Measurements from ENCODE around the gene ADD1.

The ADD1 gene

DNA sequence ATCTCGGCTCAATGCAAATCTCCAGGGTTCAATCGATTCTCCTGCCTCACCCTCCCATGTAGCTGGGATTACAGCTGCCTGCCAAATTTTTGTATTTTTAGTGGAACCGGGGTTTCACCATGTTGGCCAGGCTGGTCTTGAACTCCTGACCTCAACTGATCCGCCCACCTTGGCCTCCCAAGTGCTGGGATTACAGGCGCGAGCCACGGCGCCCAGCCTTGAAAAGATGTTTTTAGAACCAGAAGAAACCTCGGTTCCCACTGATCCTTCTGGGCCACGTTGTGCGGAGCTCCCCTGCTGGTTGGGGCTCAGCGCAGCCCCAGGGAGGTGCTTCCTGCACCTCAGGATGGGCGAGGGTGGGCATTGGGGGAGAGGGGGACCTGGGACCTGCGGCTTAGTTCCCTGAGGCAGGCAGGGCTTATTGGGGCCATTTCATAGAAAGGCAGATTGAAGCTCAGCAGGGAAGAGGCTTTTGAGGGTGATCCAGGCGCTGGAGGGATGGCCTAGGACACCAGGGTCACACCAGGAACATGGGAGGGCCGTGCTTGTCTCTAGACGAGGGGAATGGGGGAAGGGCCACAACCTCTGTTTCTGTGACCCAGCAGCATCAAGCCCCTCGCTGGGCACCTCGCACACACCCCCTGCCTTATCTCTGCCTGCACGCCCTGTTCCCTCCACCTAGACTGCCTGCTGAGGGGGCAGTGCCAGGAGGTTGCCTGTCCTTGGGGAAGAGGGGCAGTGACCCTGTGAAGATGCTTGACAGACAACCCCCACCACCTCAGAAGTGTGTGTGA is 6.3 kb upstream of the ADD1 start:
- DNase-seq, result no peak

DNA sequence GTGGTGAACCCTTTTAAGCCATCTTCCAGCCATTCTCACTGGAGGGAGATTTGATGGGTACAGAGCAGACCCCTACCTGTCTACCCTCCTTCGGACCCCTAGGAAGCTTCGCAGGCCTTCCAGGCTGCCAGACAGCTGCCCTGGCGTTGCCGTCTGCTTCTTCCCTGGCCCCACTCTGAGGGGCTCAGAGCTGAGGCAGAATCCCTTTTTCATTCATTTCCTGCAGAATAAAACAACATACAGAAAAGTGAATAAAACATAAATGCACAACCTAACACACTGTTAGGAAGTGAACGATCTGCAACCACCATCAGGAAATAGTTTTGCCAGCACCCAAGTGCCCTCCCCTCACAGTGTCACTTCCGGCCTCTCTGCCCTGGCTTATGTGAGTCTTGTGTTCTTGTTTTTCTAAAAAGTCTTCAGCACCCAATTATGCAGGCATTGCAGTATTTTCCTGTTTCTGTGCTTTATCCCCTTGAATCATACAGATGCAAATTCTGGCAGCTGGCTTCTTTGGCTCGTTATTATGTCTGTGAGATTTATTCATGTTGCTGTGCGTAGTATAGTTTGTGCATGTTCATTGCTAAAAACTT is 5.6 kb upstream of the ADD1 start:
- no peak for DNase-seq

DNA sequence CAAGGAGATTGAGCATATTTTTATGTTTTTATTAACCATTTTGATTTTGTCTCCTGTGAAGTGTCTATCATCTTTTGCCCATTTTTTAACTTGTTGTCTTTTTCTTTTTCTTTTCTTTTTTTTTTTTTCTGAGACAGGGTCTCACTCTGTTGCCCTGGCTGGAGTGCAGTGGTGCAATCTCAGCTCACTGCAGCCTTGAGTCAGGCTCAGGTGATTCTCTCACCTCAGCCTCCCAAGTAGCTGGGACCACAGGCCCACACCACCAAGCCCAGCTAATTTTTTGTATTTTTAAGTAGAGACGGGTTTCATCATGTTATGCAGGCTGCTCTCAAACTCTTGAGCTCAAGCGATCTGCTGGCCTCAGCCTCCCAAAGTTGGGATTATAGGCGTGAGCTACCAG is 4.6 kb upstream of the ADD1 start:
- no peak for DNase-seq

DNA sequence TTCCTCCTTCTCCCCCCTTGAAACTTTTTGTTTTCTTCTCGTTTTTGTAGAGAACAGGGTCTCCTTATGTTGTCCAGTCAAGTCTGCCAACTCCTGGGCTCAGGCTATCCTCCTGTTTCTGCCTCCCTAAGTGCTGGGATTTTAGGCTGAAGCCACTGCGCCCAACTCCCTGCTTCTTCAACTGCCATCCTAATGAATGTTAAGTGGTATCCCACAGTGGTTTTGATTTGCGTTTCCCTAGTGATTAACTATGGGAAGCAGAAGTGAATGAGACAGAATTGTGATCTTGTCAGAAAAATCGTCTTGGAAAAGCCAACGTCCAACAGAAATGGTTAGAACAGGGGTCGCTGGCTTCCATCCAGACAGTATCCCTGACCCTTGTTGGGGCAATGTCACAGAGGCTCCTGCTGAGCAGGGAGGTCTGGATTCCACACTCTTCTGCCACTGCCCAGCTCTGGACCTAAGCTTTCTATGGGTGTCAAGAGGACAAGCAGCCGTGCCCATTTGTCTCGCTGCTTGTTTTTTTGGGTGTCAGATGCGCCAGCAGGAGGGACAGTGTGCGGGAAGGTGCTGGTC is 869 bp upstream of the ADD1 start:
- DNase-seq, result peak in 1 of 3 experiments; percentile 63

DNA sequence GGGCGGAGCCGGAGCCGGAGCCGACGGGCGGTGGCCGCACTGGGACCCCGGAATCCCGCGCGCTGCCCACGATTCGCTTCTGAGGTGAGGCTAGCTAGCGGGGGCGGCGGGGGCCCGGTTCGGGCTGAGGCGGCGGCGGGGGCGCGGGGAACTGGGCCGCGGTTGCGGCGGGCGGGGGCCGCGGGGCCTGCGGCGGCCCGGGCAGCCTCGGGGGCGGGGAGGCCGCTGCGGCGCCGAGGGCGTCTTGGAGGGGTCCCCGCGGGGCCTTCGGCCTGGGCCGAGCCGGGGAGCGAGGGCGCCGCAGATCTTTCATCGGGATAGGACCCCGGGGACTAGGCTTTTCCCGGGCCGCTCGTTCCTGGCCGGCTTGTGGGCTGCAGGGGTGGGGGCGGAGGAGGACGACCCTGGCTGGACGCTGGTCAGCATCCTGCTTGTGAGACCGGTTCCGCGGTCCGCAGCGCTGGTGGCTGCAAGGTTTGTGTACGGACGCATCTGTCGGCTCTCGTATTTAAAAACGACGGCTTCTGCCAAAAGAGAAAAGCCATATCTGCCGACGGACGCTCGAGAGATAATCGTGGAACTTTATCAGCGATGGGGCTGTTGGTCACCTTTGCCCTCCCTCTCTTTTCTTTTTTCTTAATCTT is 419 bp downstream of the ADD1 start:
- DNase-seq, result peak; percentile 10 to 65 (median 60)

DNA sequence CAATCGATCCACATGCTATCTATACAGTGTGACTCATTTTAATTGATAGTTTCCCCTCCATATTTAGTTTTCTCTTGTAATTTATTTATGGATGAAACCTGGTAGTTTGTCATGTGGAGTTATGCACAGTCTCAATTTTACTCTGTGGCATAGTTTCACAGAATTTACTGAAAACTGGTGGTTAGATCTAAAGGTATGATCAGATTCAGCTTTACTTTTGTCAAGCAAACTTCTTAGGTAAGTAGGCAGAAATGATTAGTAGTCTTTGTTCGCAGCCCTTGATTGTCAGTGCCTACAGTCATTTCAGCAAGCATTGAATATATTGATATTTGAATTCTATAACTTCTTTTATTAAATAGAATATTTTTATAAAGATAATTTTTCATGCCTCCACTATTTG is 2.5 kb downstream of the ADD1 start:
- DNase-seq, result no peak

DNA sequence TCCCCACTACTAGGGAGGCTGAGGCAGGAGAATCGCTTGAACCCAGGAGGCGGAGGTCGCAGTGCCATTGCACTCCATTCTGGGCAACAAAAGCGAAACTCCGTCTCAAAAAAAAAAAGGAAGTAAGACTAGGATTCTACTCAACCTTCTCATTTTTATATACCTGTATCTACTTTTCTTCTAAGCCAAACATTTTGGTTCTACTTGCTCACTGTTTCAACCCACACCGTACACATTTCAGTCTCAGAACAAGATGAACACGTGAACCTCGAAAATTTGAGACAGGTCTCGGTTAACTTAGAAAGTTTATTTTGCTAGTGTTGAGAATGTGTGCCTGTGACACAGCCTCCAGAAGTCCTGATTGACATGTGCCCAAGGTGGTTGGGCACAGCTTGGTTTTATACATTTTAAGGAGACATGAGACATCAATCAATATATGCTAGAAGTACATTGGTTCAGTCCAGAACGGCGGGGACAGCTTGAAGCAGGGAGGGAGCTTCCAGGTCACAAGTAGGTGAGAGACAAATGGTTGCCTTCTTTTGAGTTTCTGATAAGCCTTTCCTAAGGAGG is 3.7 kb downstream of the ADD1 start:
- DNase-seq, result no peak

DNA sequence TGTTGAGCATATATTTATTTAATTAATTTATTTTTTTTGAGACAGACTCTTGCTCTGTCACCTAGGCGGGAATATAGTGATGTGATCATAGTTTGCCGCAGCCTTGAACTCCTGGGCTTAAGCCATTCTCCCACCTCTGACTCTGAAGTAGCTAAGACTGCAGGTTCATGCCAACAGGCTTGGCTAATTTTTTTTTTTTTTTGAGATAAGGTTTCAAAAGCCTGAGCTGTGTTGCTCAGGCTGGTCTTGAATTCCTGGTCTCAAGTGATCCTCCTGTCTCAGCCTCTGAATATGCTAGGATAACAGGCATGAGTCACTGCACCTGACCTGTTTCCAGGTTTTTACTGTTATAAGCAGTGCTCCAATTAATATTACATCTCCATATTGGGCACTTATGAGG is 4.8 kb downstream of the ADD1 start:
- DNase-seq, result no peak

DNA sequence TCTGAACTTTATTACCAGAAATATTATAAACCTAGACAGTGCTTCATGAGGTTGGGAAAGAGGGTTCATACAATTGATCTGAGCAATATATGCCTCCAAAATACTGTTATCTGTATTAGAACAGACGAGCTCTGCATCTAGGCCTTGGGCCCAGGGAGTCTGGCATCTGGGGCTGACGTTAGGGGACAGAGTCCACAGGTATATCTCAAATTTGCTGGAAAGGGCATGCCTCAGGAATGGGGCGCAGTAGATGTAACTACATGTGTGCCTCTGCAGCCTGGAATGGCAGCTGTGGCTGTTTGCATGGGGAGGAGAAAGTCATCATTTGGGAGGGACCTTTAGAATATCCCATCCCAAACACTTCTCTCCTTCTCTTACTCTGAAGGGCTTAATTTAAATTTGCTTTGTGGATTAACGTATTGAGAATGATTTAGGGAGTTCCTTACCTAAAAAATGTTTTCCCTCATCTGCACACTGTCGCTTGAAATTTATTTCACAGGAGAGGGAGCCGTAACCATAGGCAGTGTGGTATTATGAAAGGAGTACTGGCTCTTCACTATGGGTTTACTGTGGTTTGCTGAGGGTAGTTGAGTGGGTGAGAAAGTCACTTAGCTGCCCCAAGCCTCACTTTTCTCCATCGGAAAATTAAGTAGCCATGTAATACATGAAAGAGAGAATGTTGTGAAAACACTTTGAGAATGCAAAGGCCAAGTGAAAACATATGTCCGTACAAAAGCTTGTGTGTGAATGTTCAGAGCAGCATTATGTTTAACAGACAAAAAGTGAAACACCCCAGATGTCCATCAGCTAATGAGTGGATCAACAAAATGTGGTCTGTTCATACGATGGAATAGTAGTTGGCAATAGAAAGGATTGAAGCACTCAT is 5.9 kb downstream of the ADD1 start:
- DNase-seq, result no peak

DNA sequence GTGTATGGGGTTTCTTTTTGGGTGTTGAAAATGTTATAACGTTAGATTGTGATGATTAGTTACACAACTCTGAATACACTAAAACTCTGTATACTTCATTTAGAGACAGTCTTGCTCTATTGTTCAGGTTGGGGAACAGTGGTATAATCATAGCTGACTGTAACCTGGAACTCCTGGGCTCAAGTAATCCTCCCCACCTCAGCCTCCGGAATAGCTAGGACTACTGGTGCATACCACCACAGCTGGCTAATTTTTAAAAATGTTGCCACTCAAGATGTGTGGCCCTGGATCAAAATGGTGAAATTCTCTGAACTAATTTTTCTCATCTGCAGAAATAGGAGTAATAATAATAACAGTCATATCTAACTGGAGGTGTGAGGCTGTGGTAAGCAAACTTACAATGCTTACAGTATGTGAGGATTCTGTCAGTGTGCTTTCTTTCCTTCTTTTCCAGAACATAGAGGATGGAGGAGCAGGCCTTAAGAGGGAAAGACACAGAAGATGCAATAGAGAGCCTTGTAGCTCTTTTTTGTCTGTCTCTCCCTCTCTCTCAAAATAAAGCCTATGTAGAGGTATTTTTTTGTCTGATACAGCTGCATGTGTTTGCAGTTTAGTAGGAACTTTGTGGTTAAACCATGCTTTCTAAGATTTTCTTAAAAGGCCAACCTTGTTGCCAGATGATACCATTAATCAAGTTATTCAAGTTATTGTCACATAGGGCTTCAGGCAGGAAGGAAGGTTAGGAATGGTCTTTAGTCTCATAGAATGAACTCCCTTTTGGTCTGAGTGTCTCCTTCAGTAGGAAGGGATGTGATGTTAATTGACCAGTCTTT is 7.5 kb downstream of the ADD1 start:
- DNase-seq, result no peak

DNA sequence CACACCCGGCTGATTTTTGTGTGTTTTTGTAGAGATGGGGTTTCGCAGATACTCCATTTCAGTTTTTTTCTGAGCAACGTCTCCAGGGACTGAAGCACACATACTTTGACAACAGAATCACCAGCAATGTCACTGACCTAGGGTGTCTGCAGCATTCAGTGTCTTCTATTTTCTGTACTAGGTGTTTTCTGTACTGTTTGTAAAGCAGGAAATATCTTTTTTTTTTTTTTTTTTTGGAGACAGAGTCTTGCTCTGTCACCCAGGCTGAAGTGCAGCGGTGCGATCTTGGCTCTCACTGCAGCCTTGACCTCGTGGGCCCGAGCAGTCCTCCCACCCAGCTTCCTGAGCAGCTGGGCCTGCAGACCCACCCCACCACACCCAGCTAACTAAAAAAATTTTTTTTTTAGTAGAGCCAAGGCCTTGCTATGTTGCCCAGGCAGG is 8.9 kb downstream of the ADD1 start:
- DNase-seq, result no peak

DNA sequence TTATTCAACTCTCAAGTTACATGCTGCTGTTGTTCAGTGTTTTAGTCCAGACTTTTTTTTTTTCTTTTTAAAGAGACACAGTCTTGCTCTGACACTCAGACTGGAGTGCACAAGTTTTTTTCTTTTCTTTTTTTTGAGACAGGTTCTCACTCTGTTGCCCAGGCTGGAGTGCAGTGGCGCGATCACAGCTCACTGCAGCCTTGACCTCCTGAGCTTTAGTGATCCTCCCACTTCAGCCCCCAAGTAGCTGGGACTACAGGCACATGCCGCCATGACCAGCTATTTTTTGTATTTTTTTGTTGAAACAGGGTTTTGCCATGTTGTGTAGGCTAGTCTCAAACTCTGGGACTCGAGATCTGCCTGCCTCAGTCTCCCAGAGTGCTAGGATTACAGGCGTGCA is 11.9 kb downstream of the ADD1 start:
- no peak for DNase-seq

DNA sequence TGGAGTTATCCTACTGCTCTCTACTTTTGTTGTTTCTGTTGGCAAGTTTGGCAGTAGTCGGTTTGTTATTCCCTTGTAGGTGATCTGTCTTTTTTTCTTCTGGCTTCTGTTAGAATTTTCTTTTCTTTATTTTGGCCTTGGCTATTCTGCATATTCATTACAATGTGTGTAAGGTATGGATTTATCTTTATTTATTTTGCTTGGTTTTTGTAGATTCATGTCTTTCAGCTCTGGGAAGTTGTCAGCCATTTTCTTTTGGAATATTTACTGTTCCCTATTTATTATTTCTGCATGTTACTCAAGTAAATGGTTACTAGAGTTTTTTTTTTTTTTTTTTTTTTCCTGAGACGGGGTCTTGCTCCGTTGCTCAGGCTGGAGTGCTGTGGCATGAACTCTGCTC is 12.6 kb downstream of the ADD1 start:
- no peak for DNase-seq

DNA sequence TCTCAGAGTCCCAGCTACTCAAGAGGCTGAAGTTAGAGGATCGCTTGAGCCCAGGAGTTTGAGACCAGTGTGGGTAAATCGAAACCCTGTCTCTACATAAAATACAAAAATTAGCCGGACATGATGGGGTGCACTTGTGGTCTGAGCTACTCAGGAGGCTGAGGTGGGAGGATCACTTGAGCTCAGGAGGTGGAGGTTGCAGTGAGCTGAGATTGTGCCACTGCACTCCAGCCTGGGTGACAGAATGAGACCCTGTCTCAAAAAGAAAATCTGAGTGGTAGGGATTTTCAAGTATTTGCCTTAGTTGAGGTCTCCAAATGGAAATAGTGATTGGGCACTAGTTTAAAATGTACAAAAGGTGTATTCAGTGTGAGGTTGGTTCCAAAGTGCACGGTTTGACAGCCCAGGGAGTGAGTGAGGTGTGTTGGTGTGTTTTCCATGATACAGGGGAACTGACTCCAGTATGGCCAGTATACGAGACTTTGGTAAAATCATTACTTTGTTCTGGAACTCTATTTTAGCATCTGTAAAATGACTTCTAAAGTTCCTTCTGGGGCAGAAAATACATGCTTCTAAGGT is 13.8 kb downstream of the ADD1 start:
- no peak for DNase-seq

DNA sequence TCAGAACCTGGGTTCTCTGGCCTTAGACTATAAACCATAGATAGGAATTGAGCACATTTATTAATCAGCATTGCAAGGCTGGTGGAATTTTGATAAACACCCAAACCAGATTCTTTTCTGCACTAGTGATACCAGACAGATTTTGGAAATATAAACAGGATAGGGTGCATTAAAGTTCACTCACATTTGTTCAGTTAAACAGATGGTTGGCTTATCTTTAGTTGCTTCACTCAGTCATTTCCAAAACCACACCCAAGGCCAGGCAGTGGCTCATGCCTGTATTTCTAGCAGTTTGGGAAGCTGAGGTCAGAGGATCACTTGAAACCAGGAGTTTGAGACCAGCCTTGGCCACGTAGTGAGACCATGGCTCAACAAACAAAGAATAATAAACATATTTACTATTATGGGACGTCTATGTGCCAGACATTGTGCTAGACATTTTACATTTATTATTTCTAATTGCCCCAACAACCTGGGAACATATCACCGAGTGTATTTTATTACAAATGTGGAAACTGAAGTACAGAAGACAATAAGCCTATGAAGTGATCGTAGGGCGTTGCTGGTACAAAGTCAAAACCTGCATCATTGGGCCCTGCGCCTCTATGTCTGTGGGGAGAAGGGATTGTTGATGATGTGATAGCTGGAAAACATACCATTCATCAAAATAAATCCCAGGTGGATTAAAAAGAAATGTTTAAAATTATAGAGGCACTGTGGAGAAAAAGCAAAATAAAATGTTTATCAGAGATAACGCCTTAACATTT is 15.0 kb downstream of the ADD1 start:
- DNase-seq, result no peak

DNA sequence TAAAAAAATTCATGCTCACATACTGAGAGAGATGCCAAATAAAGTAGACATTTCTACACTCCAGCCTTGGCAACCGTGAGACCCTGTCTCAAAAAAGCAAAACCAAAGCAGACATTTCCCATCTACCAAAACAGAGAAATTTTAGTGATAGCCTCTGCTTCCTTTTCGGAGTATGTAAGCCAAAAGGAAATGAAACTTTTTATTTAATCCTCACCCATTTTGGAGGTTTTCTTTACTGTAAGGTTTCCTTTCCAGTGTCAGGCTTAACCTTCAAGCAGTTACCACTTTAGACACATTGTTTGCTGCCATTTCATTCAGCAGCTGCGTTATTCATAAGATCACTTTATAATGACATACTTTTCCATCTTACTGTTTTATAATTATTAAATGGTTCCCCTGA is 15.9 kb downstream of the ADD1 start:
- DNase-seq, result no peak

DNA sequence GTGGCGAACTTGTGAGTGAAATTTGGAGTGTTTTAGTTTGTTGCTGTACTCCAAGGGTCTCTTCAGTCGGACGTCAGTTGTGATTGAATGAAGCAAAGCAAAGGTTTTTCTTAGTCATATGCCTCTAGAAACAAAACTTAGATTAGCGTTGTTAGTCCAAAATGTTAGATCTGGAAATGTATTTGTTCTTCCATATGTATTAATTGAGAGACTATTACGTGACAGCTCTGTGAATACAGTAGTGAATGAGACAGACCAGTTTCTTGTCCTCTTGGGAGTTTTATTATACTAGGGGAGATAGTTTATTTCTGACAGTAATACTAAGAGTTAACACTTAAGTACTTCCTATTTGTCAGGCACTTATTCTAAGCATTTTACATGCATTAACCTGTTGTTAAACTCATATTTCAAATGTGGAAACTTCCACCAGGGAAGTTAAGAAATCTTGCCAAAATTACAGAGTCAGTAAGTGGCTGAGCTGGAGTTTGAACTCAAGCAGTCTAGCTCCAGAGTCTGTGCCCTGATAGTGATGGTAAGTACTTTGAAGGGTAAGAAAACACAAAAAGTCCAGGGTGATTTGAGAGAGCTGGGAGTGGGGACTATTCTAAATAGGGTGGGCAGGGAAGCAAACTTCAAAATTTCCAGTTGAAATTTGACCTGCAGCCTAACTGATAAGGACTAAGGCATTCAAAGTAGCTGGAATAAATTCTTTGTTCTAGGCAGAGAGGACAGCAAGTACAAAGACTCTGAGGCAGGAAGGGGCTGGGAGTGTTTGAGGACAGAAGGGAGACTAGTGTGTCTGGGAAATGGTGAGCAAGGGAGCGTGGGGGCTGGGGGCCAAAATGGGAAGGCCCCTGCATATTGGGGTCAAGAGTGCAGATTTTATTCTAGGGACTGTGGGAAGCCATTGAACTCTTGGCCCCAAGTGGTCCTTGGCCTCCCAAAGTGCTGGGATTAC is 17.0 kb downstream of the ADD1 start:
- no peak for DNase-seq

DNA sequence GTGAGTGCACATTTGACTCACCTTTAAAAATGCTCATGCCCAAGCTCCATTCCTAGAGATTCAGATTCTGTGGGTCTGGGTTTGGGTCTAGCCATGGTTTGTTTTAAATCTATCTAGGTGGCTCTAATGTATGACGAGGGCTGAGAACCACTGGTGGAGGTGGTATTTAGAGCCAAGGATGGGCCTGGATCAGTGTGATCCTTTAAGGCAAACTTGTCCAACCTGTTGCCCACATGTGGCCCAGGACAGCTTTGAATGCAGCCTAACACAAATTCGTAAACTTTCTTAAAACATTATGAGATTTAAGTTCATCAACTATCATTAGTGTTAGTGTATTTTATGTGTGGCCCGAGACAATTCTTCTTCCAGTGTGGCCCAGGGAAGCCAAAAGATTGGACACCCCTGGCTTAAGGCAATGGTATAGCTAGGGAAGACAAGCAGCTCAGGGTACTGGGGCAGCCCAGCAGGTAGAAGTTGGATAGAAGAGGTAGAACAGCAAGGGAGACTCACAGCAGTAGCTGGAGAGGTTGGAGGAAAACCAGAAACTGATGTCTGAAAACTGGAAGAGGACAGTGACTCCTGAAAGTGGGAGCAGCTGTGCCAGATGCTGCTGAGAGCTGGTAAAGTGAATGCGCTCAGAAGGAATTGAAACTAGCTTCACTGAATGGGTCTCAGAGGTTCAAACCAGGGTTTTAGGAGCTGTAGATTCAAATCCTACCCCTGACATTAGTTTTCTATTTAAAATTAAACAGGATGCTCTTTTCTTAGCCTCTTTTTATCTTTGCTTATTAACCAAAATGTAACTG is 18.2 kb downstream of the ADD1 start:
- DNase-seq, result no peak
